ENCODE results near the gene B3GNT4. TPM values are rescaled to one million over a fixed set of nuclear protein-coding genes. Genes with fewer than 3 reads are reported as not detected.

The B3GNT4 gene
- total and polyA plus RNA-seq, 2 of the 8 experiments (the other 6 are each of a cell fraction or from before 2014, with no cell fraction given), result 1.1 to 1.4 TPM

- H2BK120ac ChIP-seq (replicated peaks; ENCODE audit: low read depth, low read length), result no peak overlapping the region
- no peak overlapping the region for H2AFZ ChIP-seq (ENCODE audit: low read length)
- no peak overlapping the region for H3K14ac ChIP-seq (ENCODE audit: insufficient read length)
- peaks cover 0 to 7% (median 6%) of the 10 kb centered on the region in 4 experiments; a peak in 5 of 7 replicates for H3K4me1 ChIP-seq (replicated peaks in 1 of 4; ENCODE audit: control insufficient read depth in 3 of 4, insufficient read depth in 4 of 4, low read length in 3 of 4)
- H4K20me1 ChIP-seq (replicated peaks in 1 of 2; ENCODE audit: control insufficient read depth in 1 of 2, insufficient read depth in 2 of 2, low read length in 2 of 2), result peaks cover 0 to 5% of the 10 kb centered on the region in 2 experiments
- no peak overlapping the region for H4K8ac ChIP-seq (ENCODE audit: extremely low read depth, insufficient read depth, low read length)
- no peak overlapping the region for H3K18ac ChIP-seq (ENCODE audit: extremely low read depth, low read length)
- no peak overlapping the region for H3K4me2 ChIP-seq (ENCODE audit: insufficient read depth in 1 of 2, low read depth in 2 of 2, low read length in 2 of 2)
- H3K27ac ChIP-seq (ENCODE audit: low read depth, low read length), result no peak overlapping the region
- no peak for FAIRE-seq
- no peak overlapping the region for H2BK20ac ChIP-seq (ENCODE audit: low read length)
- WGBS, 2 experiments (ENCODE audit: extremely low coverage in 1 of 2, insufficient coverage in 1 of 2, insufficient read length in 1 of 2, insufficient replicate concordance in 2 of 2, low coverage in 1 of 2, low lambda C conversion rate in 2 of 2, missing lambda C conversion rate in 1 of 2), result 67% methylated on average over 6 of the region's 6 CpGs; no CpG with 5 or more reads in 1 of the 2 experiments
- no peak overlapping the region for H2BK5ac ChIP-seq (ENCODE audit: low read depth, low read length)
- ChIA-PET CTCF (ENCODE audit: partially characterized antibody) (interaction anchor here (1.2 kb wide), 1 partner anchor 15 kb away, joined by 4 read pairs; no protein-coding TSS in a partner anchor), POLR2A (ENCODE audit: partially characterized antibody) (interaction anchor here (1.0 to 1.3 kb wide), 2 partner anchors 8 kb away, joined by 3 read pairs; no protein-coding TSS in a partner anchor)
- H2BK12ac ChIP-seq (ENCODE audit: low read depth, low read length), result no peak overlapping the region
- no peaks in the 10 kb centered on the region for H3K9me3 ChIP-seq (ENCODE audit: insufficient read depth in 2 of 2, low read depth in 1 of 2, low read length in 1 of 2)
- no peaks in the 10 kb centered on the region for H3K79me2 ChIP-seq (ENCODE audit: control insufficient read depth in 1 of 2, insufficient read depth in 2 of 2, low read length in 2 of 2)
- H4K5ac ChIP-seq (ENCODE audit: insufficient read length, low read depth, low read length), result no peak overlapping the region
- no peak for DNase-seq (ENCODE audit: low read depth in 1 of 2, low spot score in 2 of 2)
- H2AK5ac ChIP-seq (ENCODE audit: low read depth, low read length), result no peak overlapping the region
- peaks cover 2% of the 10 kb centered on the region; the same call in 1 of the 2 replicates for H3K23me2 ChIP-seq (ENCODE audit: low read depth, low read length)
- no peaks in the 10 kb centered on the region for H3K79me1 ChIP-seq (ENCODE audit: low read depth, low read length)
- no peak overlapping the region for H3K56ac ChIP-seq (replicated peaks; ENCODE audit: insufficient read length, low read depth, low read length)
- H3K27me3 ChIP-seq (replicated peaks in 1 of 4; ENCODE audit: control insufficient read depth in 3 of 4, extremely low read depth in 1 of 4, insufficient read depth in 3 of 4, low read length in 3 of 4), result no peaks in the 10 kb centered on the region; a peak in 2 of 7 replicates
- no peak overlapping the region for H2BK15ac ChIP-seq (ENCODE audit: low read length)
- H3K36me3 ChIP-seq (ENCODE audit: control insufficient read depth in 2 of 4, insufficient read depth in 4 of 4, low read length in 3 of 4), result peaks cover 5 to 26% (median 12%) of the 10 kb centered on the region in 4 experiments
- H4K91ac ChIP-seq (replicated peaks; ENCODE audit: insufficient read length, low read length), result no peak overlapping the region
- H3K23ac ChIP-seq (ENCODE audit: insufficient read length), result no peak overlapping the region
- H3K9ac ChIP-seq (replicated peaks in 1 of 4; ENCODE audit: extremely low read depth in 1 of 4, low read depth in 3 of 4, low read length in 3 of 4), result no peak overlapping the region
- H3K4me3 ChIP-seq (ENCODE audit: extremely low read depth in 1 of 4, insufficient read depth in 2 of 4, low read depth in 3 of 4, low read length in 4 of 4), result no peak overlapping the region
- H3K4ac ChIP-seq (replicated peaks; ENCODE audit: insufficient read length, low read depth, low read length), result no peak overlapping the region
- TF ChIP-seq KDM1A (IDR thresholded peaks at IDR 0.05; ENCODE audit: borderline replicate concordance, low read length) (no peak), JUN (IDR thresholded peaks at IDR 0.05; ENCODE audit: low read depth, low read length) (no peak), FOSL1 (IDR thresholded peaks at IDR 0.05; ENCODE audit: insufficient read depth, low read depth, low read length) (no peak), SIX5 (IDR thresholded peaks at IDR 0.05; ENCODE audit: low read depth, low read length) (no peak), TEAD4 (IDR thresholded peaks at IDR 0.05; ENCODE audit: low read depth, low read length) (no peak), GABPA (IDR thresholded peaks at IDR 0.05; ENCODE audit: borderline replicate concordance, insufficient read depth, low read length) (no peak), YY1 (IDR thresholded peaks at IDR 0.05; ENCODE audit: low read depth, low read length) (no peak), POU5F1 (IDR thresholded peaks at IDR 0.05; ENCODE audit: low read depth, low read length) (no peak), USF2 (IDR thresholded peaks at IDR 0.05; ENCODE audit: low read length) (no peak), NRF1 (IDR thresholded peaks at IDR 0.05; ENCODE audit: low read depth, low read length) (no peak), POLR2AphosphoS5 (IDR thresholded peaks at IDR 0.05; ENCODE audit: low read depth, low read length) (no peak), ATF3 (IDR thresholded peaks at IDR 0.05; ENCODE audit: insufficient read depth, low read depth, low read length) (no peak), BACH1 (IDR thresholded peaks at IDR 0.05; ENCODE audit: low read length) (no peak), POLR2A (IDR thresholded peaks at IDR 0.05; ENCODE audit: control extremely low read depth in 1 of 2, low read depth in 2 of 2, low read length in 2 of 2) (no peak)
Measured at GRCh38 chr12:122230798-122231197, 27.3 kb downstream of the B3GNT4 start.

Measured in H1 (cell line).